Hypothalamus (tissue), 51 donors: Measurements from ENCODE around the gene YPEL2.

Source experiments
- DNase-seq, 51 donors: peaks; one replicate each; lab custom pipeline; 2025; lab: John Stamatoyannopoulos, UW

Gene YPEL2

DNA sequence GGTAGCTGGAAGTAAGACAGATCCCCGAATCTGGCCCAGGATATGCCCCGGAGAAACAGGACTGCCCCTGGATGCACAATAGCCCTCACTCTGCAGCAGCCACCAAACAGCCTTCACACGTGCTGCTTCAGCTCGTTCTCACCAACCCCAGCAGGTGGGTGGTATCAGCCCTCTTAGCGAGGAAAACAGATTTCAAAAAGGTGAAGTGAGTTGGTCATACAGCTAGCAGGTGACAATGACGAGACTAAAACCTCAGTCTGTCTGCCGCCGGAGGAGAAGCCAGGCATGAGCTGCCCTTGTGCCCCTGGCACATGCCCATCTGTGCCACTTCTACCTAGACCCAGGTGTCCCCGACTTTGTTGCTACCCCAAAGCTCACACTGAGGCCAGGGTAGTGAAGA lies 92.4 kb downstream of the YPEL2 start:
- no peak for DNase-seq

DNA sequence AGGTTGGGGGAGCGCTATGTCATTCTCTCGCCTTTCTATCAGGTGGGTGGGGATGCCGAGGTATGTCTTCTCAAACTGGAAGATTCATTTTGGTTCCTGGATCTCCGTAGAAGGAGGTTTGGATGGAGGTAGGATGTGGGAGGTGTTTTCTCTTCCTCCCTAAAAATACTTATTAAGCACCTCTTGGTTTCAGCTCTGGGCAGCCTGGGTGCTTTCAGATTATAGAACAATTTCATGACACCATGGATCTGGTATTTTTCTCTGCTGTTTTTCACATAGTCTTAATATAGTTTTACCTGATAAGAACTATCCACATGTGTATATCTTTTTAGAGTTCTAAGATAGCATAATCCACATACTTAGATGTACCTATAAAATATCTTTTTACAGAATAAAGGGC lies 92.9 kb downstream of the YPEL2 start:
- DNase-seq = no peak

DNA sequence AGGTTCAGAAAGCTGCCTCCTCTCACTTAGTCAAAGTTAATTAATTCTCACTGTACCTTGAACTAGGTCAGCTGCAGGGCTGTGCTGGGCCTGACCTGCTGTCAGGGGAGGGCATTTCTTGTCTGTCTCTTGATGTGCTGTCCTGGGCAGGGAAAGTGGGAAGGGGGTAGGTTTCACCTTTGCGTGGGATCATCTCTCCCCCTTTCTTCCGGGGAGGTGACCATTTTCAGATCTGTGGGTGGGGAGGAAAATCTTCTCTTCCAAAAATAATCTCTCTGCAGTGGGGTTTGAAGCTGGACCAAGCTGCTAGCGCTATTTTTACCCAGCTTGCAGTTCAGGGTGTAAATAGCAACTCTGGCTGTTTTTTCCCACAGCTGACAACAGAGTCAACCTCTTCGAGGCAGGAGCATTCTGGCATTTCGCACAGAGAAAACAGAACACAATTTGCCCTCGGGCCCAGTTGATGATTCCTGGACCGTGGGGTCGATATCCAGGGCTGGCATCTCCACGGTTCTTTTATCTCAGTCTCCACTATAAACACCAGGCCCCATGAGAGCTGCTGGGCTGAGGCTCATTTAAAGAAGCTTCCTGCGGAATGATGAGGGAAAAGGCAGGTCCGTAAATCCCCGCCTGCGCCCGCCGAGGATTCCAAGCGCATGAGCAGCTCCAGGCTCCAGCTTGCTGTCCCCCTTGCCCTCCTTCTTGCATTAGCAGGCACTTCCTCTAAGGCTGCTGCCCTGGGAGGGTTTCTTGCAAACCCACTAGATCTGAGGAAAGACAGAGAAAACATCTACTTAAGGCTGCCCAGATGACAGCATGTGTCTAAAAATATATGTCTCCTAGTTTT lies 93.9 kb downstream of the YPEL2 start:
- peak in 4 of 51 donors; percentile 10 to 22 (median 15) for DNase-seq

DNA sequence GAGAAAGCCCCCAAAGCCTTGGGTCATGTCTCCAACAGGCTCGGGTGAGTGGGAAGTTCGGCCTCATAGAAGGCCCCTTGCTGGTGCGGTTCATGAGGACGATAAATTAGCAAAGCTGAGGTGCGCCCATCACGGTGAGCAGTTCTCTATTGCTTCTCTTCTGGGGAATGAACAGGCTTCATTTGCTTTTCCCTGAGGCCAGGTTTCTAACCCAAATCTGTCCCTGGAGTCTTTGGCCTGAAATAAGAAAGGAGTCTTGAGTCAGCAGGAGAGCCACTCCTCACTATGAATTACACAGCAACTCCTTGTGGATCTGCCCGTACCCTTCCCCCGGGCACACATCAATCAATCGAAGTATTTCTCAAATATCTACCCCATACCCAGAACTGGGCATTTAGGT lies 94.6 kb downstream of the YPEL2 start:
- no peak for DNase-seq

DNA sequence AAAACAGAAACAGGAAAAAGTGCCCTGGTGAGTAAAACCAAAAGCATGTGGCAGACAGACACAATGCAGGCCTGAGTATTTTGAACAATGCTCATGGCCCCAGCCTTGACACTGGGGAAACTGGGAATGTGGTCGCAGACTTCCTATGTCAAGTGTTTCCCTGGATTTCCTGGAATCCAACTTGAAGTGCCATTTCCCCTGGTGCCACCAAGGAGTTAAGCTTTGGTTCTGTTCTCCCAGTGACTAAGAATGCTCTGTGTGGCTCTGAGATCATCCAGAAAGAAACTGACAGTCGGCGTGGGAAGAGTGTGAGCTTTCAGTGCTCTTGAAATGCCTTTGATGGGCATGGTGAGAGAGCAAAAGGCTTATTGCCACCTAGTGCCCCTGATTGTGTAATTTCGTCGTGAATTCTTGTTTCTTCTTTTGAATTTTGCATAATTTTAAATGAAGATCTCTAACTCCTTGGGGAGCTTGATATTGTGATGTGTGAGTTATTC lies 96.0 kb downstream of the YPEL2 start:
- DNase-seq = peak in 26 of 51 donors; percentile 4 to 84 (median 38)

DNA sequence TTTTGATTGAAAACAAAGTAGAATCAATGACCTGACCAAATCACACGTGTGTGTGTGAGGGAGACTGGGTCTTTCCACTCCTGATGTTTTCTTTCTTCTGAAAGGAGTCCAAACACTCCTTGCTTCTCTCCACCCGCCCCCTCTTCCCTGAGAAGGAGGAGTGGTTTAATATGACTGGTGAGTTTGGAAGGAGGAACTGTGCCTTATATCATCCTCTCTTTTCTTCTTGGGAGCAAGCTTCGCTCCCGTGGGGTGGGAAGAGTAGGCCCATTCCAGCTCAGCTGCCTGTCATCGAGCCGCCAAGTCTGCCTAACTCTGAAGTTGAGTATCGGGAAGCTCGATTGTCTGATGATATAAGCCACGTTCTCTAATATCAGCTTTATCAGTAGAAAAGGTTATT lies 96.5 kb downstream of the YPEL2 start:
- peak in 4 of 51 donors; percentile 19 to 84 (median 46) for DNase-seq

DNA sequence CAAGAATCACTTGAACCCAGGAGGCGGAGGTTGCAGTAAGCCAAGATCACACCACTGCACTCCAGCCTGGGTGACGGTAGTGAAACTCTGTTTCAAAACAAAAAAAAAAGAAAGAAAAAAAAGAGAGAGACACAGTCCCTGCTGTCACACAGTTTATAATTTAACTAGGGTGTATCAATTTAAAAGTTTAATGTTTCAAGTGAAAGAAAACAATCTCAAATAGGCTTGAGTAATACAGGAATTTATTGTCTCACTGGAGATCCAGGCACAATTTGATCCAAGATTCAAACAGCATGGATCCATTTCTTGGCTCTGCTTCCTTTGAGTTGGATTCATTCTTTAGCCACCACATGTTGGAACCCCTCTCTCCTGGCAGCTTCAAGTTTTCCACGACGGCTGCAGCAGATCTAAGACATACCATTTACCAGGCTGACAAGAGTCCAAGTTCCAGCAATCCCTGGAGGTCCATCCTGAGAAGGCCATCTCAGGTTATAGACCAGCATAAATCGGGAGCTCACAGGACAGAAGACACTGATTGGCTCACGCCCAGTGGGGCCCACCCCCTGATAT lies 97.5 kb downstream of the YPEL2 start:
- no peak for DNase-seq

DNA sequence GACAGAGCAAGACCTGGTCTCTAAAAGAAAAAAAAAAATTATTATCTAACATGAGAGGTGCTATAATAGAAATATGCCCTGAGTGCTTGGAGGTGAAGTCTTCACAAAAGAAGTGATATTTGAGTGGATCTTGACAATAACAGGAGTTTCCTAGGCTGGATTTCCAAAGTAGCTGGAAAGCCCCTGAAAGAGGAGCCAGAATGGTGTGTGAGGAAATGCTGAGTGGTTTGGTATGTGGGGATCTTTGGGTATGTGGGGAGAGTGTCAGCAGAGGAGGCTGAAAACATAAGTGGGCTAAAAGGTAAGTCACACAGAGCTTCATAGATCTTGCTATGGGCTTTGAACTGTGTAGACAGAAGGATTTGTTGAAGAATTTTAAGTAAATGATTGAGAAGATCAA lies 100.1 kb downstream of the YPEL2 start:
- DNase-seq = no peak

DNA sequence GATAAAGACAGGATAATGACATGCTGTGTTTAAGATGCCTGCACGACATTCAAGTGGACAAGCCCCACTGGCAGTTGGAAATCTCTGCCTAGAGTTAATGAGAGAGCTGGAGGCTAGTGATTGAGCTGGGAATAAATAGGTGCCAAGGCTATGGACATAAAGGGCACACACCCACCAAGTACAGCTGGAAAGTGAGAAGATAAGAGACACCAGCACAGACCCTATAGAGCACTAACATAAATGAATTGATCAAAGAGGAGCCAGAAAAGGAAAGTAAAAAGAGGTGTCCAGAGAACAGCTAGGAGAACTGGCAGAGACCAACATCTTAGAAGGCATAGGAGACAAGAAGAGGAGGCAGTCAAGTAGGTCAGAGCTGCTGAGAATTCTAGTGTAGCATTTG lies 101.2 kb downstream of the YPEL2 start:
- no peak for DNase-seq

DNA sequence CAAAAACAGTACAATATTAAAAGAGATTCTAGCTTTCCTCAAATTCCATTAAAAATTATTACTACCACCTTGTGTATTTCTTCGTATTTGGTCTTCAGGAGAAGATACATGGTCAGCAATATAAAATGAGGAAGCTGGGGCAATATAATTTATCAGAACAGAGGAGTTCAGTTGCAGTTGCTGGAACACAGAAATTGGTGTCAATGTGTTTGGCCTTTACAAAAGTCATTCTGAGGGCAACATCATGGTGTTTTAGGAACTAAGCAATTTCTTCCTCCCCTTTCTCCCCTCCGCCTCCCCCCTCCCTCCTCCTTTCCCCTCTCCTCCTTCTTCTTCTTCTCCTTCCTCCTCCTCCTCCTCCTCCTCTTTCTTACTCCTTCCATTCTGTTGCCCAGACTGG lies 102.1 kb downstream of the YPEL2 start:
- no peak for DNase-seq

DNA sequence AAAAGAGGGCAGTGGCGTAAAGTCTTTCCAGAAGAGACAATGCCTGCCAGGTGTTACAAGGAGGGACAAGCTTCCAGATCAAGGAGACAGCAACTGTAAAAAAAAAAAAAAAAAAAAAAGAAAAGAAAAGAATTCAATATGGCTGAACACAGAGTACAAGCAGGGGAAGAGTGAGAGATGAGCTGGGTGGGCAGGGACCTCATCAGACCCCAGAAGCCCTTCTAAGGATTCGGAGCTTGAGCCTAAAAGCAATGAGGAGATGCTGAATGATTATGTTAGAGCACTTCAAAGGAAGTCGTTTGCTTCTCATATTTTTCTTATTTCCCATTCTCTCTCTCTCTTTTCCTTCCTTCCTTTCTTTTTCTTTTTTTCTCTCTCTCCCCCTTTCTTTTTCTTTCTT lies 103.0 kb downstream of the YPEL2 start:
- DNase-seq = no peak

DNA sequence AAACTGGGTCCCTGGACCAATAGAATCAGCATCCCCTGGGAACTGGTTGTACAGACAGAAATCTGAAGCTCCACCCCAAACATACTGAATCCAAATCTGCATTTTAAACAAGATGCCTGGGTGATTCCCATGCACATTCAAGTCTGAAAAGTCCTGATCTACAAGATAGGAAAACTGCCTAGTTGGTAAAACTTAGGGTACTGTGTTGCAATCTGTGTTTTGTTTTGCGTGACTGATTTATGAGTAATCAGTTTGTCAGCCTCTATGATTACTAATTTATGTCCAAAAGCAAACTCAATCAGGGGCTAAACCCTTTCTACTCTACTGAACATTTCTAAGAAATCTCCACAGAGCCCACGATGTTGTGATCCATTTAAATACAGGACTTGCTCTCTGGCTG lies 103.8 kb downstream of the YPEL2 start:
- DNase-seq = no peak

DNA sequence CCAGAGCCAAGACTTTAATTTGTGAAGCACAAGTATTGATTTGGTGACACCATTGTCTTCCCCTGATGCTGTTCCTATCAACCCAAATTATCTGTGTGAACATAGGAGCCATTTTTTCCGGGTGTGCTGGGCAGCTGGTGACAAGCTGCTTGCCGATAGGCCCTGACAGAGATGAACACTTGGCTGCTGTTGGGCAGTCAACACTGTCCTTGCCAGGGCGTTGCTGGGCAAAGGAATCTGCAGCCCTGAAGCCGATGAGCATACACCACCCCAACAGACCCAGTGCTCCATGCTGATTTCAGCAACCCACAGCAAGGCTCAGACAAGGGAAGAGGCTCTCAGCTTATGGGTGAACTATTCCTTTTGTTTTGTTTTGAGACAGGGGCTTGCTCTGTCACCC lies 105.4 kb downstream of the YPEL2 start:
- DNase-seq = peak in 11 of 51 donors; percentile 4 to 27 (median 10)

DNA sequence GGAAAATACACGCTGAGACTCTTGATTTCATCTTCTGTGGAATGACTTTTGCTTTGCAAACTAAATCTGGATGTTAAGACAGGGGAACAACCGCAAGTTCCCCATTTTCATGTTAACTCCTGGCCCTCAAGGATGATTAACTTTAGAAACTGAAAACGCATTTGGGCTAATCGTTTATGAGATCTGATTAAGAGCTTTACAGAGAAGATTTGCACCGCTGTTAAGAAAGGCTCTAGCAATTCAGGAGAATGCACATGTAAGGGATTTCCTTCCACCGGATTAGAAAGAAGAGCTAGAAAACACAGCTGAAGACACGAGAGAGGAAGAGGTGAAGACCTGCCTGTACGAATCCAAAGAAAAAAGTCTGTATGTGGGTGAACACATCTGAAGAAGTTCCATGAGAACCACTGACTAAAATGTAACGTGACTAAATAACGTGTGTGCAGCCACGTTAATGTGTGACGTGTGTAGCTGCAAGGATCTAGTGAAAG lies 106.4 kb downstream of the YPEL2 start:
- no peak for DNase-seq

DNA sequence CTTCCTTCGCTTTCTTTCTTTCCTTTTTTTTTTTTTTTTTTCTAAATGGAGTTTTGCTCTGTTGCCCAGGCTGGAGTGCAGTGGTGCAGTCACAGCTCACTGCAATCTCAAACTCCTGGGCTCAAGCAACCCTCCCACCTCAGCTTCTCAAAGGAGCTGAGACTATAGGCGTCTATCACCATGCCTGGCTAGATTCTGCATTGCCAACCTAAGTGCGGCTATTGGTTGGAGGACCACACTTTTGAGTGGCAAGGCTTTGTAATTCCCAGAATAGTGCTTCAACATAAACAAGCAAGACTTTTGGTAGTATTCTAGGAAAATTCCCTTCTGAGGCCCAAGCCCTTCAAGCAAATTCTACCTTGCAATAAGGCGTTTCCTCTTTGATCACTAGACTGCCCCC lies 107.8 kb downstream of the YPEL2 start:
- DNase-seq = no peak

DNA sequence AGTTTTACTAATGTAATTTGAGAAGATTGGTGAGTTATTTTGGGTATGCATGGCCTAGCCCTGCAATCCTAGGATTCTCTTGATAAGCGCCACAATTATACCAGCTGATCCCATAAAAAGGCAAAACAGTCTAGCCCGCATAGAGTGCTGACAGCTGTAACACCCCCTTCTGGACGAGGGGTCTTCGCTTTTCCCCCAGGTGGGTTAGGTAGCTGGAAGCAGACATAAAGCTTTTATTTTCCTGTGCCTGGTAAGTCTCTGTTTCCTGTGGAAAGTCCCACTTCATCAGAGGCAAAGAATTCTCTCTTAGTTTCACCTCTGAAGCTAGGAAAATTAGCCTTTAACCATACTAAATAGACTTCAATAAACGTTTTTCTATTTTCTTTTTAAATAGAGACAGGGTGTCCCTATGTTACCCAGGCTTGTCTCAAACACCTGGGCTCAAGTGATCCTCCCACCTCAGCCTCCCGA lies 108.3 kb downstream of the YPEL2 start:
- no peak for DNase-seq

DNA sequence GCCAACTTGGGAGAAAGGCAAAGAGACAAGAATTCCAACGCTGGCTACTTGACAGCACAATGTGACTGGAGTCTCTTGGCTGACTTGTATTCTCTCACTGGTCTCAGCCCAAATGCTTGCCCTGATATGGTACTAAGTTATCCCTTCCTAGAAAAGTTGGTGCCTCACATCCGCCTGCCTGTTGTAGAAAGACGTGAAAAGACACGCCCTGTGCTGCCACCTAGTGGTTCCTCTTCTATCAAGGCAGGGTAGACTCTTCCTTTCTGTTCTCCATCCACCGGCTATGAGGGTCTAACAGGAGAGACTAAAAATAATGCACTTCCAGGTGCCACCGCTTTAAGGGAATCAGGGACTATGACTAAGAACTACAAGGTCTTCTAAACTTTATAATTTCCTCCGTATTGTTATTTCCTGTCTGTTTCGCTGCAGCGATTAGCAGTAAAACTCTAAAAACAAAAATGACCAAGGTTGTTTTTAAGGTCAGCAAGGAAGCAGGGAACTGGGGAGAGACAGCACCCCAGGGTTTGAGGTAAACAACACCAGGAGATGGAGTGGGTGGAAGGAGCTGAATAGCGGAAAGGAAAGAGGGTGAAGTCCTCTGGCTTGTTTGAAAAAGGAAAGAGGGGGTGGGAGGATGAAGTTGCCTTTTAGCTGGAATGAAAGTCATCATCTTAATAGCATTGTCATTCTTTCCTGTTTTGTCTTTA lies 109.5 kb downstream of the YPEL2 start:
- peak in 48 of 51 donors; percentile 27 to 95 (median 68) for DNase-seq

DNA sequence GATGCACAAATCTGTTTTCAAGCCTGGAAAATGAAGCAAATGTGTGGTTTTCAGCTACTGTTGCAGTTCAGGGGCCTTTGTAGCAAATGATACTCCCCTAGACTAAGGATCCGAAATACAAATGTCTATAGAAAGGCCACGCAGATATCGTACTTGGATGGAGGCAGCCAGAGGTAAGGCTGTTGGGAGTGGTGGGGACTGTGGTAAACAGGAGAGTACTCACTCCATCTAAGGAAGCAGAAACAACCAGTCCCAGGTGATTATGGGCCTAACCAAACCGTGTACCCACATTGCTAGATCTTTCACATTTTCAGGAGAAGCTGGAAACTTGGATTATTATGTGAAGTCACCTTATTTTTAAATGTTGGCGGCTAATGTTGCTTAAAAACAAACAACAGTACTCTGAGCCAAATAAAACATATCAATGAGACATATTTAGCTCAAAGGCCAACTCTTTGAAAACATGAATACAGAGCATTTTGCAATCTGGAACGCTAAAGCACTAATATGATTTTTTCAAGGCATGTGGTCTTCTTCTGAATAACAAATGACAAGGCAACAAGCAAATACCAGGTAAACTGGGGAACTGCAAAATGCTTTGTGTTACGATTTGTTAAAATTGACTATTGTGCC lies 110.1 kb downstream of the YPEL2 start:
- DNase-seq = no peak

DNA sequence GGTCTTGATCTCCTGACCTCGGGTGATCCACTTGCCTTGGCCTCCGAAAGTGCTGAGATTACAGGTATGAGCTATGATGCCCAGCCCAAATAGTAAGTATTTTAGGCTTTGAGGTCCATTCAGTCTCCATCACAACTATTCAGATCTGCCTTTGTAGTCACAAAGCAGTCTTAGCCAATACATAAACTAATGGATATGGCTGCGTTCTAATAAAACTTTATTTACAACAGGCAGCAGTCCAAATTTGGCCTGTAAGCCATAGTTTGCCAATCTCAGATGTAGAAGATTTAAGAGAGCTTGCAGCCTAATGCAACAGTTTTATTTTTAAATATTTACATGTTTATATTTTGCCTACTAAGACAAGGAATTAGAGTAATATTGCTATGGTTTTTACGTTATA lies 111.7 kb downstream of the YPEL2 start:
- no peak for DNase-seq
